ENCODE results near the gene GNB1. TPM values are rescaled to one million over a fixed set of nuclear protein-coding genes. Genes with fewer than 3 reads are reported as not detected.

GNB1 gene
- total and polyA plus RNA-seq, 9 of the 15 experiments (the other 6 are each of a cell fraction or from before 2014, with no cell fraction given) = 34.3 to 388 (median 114) TPM

DNA sequence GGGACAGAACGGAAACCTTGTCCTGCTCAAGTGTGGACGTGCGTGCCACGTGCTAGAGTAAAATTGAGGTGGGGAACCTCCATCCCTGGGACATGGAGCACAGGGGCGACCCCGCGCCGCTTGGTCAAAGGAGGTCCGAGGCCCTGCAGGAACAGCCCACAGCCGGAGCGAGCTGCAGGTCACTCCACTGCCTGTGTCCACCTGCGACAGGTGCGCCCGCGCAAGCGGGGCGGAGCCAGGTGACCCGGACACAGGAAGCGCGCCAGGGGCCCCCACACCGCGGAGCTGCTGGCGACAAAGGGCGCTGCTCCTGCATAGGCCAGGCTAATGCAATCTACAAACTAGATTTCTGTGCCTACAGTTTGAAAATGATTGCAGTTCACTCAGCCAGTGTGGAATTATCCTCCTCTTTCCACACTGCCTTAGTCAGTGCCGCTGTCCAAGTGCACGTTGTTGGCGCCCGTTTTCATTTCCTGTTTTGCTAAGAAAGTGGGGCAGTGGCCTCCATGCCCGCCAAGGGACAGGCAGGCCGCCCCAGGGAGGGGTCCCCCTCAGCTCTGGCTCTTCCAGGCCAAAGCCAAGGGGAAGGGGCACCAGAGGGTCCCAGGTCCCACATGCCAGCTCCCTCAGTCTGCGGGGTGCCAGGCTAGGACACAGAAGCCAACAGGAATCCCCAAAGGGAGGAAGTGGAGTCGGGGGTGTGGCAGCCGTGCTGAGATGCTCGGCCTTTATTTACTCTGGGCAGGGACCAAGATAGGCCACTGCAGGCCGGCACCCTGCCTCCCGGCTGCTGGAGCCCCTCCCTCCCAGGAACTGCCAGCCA is 108.3 kb downstream of the GNB1 start (continued):
- TF ChIP-seq SETDB1 (IDR thresholded peaks at IDR 0.05; ENCODE audit: low read length) (no peak), HSF4 (CRISPR knock-in tag; IDR thresholded peaks at IDR 0.05; ENCODE audit: borderline replicate concordance) (no peak), POLR3A (IDR thresholded peaks at IDR 0.05; ENCODE audit: borderline replicate concordance, extremely low read depth, insufficient read depth, insufficient read length) (no peak), RNF2 (IDR thresholded peaks at IDR 0.05) (no peak), ZBED1 (IDR thresholded peaks at IDR 0.05) (0 out of 2 replicates have a peak, but pooled peaks have one; percentile 12), BDP1 (IDR thresholded peaks at IDR 0.05; ENCODE audit: insufficient read depth, insufficient read length) (no peak), PHF8 (IDR thresholded peaks at IDR 0.05; ENCODE audit: borderline replicate concordance, low read length) (peak; percentile 5; the same call in 1 of the 2 replicates), RBM34 (IDR thresholded peaks at IDR 0.05; ENCODE audit: borderline replicate concordance, insufficient read depth, low read length) (no peak), NFE2 (IDR thresholded peaks at IDR 0.05; ENCODE audit: low read depth) (no peak), SOX6 (IDR thresholded peaks at IDR 0.05) (no peak), ZNF347 (CRISPR knock-in tag; IDR thresholded peaks at IDR 0.05; ENCODE audit: low read depth) (no peak), SPI1 (IDR thresholded peaks at IDR 0.05; ENCODE audit: borderline replicate concordance, low read depth, low read length) (peak; percentile 94), ZBTB11 (CRISPR knock-in tag; IDR thresholded peaks at IDR 0.05) (0 out of 6 replicates have a peak, but pooled peaks of 1 of the 3 experiments have one; percentile 46), PHF20 (IDR thresholded peaks at IDR 0.05; ENCODE audit: partially characterized antibody) (no peak), SIX5 (IDR thresholded peaks at IDR 0.05; ENCODE audit: borderline replicate concordance in 1 of 2, insufficient read depth in 1 of 2, low read depth in 1 of 2, low read length in 2 of 2) (no peak)
